Inflammatory macrophage treated with lipopolysaccharide for 1 hour (primary cell): ENCODE measurements around the gene PGAM1.
"Not testable (repeated sequence)": the region's sequence is repeated elsewhere in the genome, so short reads cannot be mapped to it uniquely, and the experiment has no call there.

ENCODE experiments used
- DNase-seq, 2 donors: peaks; one replicate each; pipeline ENCODE4 v3.0.0-alpha.2; 2020 to 2022

Gene PGAM1

GRCh38 chr10:97459933-97460332, 33.9 kb downstream of the PGAM1 start:
- no peak for DNase-seq

DNA sequence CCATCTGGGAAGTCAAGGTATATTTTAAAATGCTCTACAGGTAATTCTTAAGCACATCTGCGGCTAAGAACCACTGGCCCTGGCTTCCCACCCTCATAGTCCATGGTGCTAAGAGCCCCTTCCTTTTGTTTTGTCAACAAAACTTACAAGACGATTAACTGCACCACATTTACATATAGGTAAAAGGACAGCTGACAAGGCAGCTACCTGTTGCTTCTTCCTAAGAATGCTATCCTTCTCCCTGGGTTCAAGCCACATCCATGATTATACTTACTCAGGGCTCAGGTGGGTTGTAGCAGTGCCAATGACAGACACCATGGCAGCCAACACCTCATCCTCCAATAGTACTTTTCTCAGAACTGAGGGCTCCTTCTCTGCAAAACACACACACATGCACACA, 36.3 kb downstream of the PGAM1 start:
- DNase-seq = no peak

- peak; percentile 30 to 58 for DNase-seq
Measured at GRCh38 chr10:97463363-97464132, 37.6 kb downstream of the PGAM1 start.

- DNase-seq = no peak
Measured at GRCh38 chr10:97464226-97464625, 38.2 kb downstream of the PGAM1 start.

GRCh38 chr10:97465982-97466381, 40.0 kb downstream of the PGAM1 start:
- DNase-seq = no peak

- no peak for DNase-seq
Measured at GRCh38 chr10:97466755-97467154, 40.8 kb downstream of the PGAM1 start.

GRCh38 chr10:97468162-97468561, 42.2 kb downstream of the PGAM1 start:
- DNase-seq = no peak

DNA sequence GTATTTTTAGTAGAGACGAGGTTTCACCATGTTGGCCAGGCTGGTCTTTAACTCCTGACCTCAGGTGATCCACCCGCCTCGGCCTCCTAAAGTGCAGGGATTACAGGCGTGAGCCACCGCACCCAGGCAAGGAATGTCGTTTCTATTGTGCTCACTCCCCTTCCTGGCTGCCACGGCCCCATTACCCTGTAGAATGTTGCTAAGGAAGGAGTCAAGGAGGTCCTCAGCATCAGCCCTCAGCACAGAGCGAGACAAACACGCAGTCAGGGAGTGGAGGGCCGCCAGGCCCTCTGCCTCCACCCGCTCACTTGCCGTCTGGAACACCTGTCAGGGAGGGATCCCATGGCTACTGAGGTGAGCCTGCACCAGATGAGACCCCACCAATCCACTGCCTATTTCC, 42.8 kb downstream of the PGAM1 start:
- DNase-seq = not testable (repeated sequence)

GRCh38 chr10:97474918-97475317, 48.9 kb downstream of the PGAM1 start:
- DNase-seq = no peak

DNA sequence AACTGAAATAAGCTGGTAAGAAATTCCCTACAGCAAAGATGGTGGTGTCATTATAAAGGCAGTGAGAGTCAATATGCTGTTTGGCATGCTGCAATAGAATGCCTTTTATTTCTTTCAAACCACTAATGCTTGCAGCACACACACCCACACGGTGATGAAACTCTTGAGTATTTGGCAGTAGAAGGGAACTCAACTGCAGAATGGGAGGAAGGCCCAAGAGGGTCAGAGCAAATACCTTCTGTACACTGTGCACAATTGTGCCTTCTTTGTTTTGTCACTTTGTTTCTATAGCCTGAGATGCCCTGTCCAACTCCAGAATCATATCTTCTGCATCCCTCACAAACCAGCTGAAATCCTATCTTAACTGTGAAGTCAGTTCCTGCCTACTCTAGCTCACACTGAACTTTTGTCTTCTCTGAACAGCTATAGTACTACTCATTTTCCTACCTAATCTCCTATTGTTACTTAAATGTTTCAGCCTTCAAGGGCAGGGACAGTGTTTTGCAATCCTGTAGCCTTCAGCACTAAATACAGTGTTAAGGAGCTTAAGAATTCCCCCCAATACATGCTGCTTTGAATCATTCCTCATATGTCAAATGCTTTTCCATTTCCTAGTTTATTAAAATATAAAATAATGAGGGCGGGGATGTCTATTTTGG, 50.1 kb downstream of the PGAM1 start:
- DNase-seq = peak; percentile 88 to 95

DNA sequence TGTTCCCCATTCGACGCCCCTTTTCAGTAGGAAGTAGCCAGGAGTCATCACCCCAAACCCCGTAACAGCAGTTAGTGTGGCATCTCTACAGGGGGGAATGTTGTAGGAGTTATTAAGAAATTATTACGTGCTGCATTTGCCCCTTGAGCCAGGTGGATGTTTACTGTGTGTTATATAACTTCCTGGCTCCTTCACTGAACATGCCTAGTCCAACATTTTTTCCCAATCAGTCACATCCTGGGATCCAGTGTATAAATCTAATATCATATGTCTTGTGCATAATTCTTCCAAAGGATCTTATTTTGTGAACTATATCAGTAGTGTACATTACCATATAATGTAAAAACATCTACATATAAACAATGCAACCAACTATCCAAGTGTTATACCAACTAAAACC, 53.4 kb downstream of the PGAM1 start:
- DNase-seq = not testable (repeated sequence)

- DNase-seq = no peak
Measured at GRCh38 chr10:97479939-97480338, 53.9 kb downstream of the PGAM1 start.

- DNase-seq = no peak
Measured at GRCh38 chr10:97481071-97481470, 55.1 kb downstream of the PGAM1 start.

DNA sequence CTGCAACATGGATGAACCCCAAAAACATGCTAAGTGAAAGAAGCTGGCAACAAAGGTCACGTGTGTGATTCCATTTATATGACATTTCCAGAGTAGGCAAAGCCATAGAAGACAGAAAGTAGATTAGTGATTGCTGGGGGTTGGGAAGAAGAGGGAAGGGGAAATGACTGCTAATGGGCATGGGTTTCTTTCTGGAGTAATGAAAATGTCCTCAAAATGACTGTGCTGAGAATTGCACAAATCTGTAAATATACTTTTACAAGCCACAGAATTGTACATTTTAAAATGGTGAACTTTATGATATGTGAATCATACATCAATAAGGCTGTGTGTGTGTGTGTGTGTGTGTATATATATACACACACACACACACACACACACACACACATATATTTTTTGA, 56.4 kb downstream of the PGAM1 start:
- DNase-seq = peak; percentile 21 to 47
